Esophagus squamous epithelium (tissue), 5 donors: ENCODE data around the gene TLE6. TPM values are rescaled to one million over a fixed set of nuclear protein-coding genes. Genes with fewer than 3 reads are reported as not detected.
A peak's percentile ranks its signal among the peaks of the same experiment; 100 is the strongest.
"Not testable (repeated sequence)": the region's sequence is repeated elsewhere in the genome, so short reads cannot be mapped to it uniquely, and the experiment has no call there.

Source experiments
- DNase-seq: peaks from one replicate; lab custom pipeline; 2025; lab: John Stamatoyannopoulos, UW
- H3K27ac ChIP-seq, 4 donors: fragments of 200-600 bp; sonication (generic); one replicate each; pipeline ENCODE4 v1.5.1; 2016 to 2019; ENCODE audit warnings: mild to moderate bottlenecking in 1 of 4
- H3K27me3 ChIP-seq, 4 donors: fragments of 200-600 bp; sonication (generic); 1 replicate in 3 of 4; 2 replicates in 1 of 4; pipeline versions ENCODE4 v1.5.1 to v1.6.0; 2017 to 2021; ENCODE audit warnings: antibody characterized with exemption in 1 of 4
- H3K36me3 ChIP-seq, 3 donors: fragments of 200-600 bp; sonication (generic); one replicate each; pipeline ENCODE4 v1.5.1; 2016 to 2019
- H3K4me1 ChIP-seq, 3 donors: fragments of 200-600 bp; sonication (generic); one replicate each; pipeline ENCODE4 v1.5.1; 2017 to 2019
- H3K4me3 ChIP-seq, 4 donors: fragments of 200-600 bp; sonication (generic); 1 replicate in 3 of 4; 2 replicates in 1 of 4; pipeline ENCODE4 v1.5.1; 2016 to 2019; ENCODE audit warnings: mild to moderate bottlenecking in 2 of 4, moderate library complexity in 1 of 4
- H3K9me3 ChIP-seq, 3 donors: fragments of 200-600 bp; sonication (generic); one replicate each; pipeline ENCODE4 v1.5.1; 2016 to 2019
- POLR2A ChIP-seq, 4 donors: fragments of 450-650 bp; IDR thresholded peaks; one replicate each; pipeline ENCODE4 v1.6.1; 2017; ENCODE audit warnings: antibody characterized with exemption in 4 of 4, mild to moderate bottlenecking in 4 of 4, moderate library complexity in 3 of 4
- WGBS, 2 donors: methylation state at CpG; one replicate each; pipeline ENCODE4 v1.1.5; 2018; 5-methylcytosine and 5-hydroxymethylcytosine counted together
- intact Hi-C: fragments of 100-400 bp; cut with DNase I; formaldehyde crosslinking; loops from one replicate; pipeline ENCODE4 v1.15.0; 2022
- total RNA-seq, 4 donors: library from RNA; depleted of rRNA; stranded (reverse); fragments of >200 nt; gene quantifications; one replicate each; pipeline ENCODE4 v1.1.0, GENCODE V29; 2016
- TF ChIP-seq, protein P1 (sequence below), 6 experiments: fragments of 450-650 bp in 4 of 6; fragments of 200-600 bp in 2 of 6; sonication (generic) in 2 of 6; IDR thresholded peaks; one replicate each; pipeline ENCODE4 v1.5.1; 2016 to 2019; ENCODE audit warnings: antibody characterized with exemption in 6 of 6, mild to moderate bottlenecking in 4 of 6, moderate library complexity in 4 of 6
- donor health status: DM: yes; HTN: yes; CAD: no.

The TLE6 gene
- total RNA-seq, 4 donors from 2014 or later: 0.59 to 3.3 (median 1.9) TPM; not detected in 1

DNA sequence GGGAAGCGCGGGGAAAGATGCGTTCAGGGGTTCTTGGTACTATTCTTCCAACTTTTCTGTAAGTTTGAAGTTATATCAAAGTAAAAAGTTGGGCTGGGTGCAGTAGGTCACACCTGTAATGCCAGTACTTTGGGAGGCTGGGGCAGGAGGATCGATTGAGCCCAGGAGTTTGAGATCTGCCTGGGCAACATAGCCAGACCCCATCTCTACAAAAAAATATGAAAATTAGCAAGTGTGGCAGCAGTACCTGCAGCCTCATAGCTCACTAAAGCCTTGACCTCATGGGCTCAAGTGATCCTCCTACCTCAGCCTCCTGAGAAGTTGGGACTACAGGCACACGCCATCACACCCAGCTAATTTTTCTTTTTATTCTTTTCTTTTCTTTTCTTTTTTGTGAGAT lies 20.2 kb upstream of the TLE6 start:
- intact Hi-C loops: no loop called here
- Histone ChIP-seq H3K9me3 (no peaks in the 10 kb centered on the region), H3K27ac (no peak overlapping the region), H3K36me3 (no peaks in the 10 kb centered on the region), H3K4me1 (peaks cover 0 to 36% (median 0%) of the 10 kb centered on the region in 3 donors), H3K27me3 (no peaks in the 10 kb centered on the region), H3K4me3 (no peak overlapping the region)
- DNase-seq: no peak
- 83 to 89% methylated on average over 5 of the region's 5 CpGs for WGBS, 2 donors
- TF ChIP-seq, protein P1, sequence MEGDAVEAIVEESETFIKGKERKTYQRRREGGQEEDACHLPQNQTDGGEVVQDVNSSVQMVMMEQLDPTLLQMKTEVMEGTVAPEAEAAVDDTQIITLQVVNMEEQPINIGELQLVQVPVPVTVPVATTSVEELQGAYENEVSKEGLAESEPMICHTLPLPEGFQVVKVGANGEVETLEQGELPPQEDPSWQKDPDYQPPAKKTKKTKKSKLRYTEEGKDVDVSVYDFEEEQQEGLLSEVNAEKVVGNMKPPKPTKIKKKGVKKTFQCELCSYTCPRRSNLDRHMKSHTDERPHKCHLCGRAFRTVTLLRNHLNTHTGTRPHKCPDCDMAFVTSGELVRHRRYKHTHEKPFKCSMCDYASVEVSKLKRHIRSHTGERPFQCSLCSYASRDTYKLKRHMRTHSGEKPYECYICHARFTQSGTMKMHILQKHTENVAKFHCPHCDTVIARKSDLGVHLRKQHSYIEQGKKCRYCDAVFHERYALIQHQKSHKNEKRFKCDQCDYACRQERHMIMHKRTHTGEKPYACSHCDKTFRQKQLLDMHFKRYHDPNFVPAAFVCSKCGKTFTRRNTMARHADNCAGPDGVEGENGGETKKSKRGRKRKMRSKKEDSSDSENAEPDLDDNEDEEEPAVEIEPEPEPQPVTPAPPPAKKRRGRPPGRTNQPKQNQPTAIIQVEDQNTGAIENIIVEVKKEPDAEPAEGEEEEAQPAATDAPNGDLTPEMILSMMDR (IDR thresholded peaks at IDR 0.05): no peak
- TF ChIP-seq POLR2A (IDR thresholded peaks at IDR 0.05): no peak

DNA sequence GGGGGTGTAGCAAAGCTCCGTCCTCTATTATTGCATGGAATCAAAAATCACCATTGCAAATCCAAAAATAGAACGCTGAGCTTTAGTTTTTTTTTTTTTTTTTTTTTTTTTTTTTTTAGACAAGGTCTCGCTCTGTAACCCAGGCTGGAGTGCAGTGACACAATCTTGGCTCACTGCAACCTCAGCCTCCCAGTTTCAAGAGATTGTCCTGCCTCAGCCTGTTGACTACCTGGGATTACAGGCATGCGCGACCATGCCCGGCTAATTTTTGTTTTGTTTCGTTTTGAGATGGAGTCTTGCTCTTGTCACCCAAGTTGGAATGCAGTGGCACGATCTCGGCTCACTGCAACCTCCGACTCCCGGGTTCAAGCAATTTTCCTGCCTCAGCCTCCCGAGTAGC lies 17.2 kb upstream of the TLE6 start:
- no peaks in the 10 kb centered on the region for H3K27me3 ChIP-seq
- DNase-seq: no peak
- no peak for TF ChIP-seq POLR2A (IDR thresholded peaks at IDR 0.05)
- TF ChIP-seq, protein P1 (IDR thresholded peaks at IDR 0.05): no peak
- 38 to 48% methylated on average over 9 to 12 of the region's 12 CpGs for WGBS, 2 donors
- H3K9me3 ChIP-seq: no peaks in the 10 kb centered on the region
- H3K36me3 ChIP-seq: no peaks in the 10 kb centered on the region
- H3K27ac ChIP-seq: no peak overlapping the region
- peaks cover 0 to 14% (median 0%) of the 10 kb centered on the region in 3 donors for H3K4me1 ChIP-seq
- no peak overlapping the region for H3K4me3 ChIP-seq
- intact Hi-C loops: loop anchor here (5.0 to 10.0 kb wide), 2 partner anchors 115 to 142 kb away; no protein-coding TSS in a partner anchor

DNA sequence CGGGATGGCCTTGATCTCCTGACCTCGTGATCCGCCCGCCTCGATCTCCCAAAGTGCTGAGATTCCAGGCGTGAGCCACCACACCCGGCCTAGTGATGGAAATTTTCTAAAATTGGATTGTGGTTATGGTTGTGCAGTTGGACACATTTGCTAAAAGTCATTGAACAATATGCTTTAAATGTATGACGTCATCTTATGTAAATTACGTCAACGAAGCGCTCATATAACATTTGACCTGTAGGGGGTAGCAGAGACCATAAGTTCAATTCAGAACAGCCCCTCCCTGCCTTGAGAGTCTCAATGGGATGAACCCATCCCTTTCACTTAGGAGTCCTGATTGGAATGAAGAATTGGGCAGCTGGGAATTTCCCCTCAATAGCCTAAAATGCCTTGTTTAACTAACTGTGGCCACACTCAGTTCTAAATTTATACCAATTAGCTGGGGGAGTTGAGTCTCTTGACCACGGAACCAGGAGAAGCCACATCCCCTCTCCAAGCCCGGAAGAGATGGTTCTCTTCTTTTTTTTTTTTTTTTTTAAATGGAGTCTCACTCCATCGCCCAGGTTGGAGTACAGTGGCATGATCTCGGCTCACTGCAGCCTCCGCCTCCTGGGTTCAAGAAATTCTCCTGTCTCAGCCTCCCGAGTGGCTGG lies 15.2 kb upstream of the TLE6 start:
- H3K4me1 ChIP-seq: peaks cover 0 to 14% (median 0%) of the 10 kb centered on the region in 3 donors
- no peaks in the 10 kb centered on the region for H3K27me3 ChIP-seq
- no peak overlapping the region for H3K4me3 ChIP-seq
- no peaks in the 10 kb centered on the region for H3K9me3 ChIP-seq
- H3K27ac ChIP-seq: peak overlapping the region in 1 of 4 donors; percentile 17
- intact Hi-C loops: loop anchor here (5.0 to 10.0 kb wide), 2 partner anchors 113 to 140 kb away; no protein-coding TSS in a partner anchor
- TF ChIP-seq POLR2A (IDR thresholded peaks at IDR 0.05): no peak
- TF ChIP-seq, protein P1 (IDR thresholded peaks at IDR 0.05): peak; percentile 54 to 92 (median 88)
- no peak for DNase-seq
- H3K36me3 ChIP-seq: no peaks in the 10 kb centered on the region
- WGBS, 2 donors: 31 to 39% methylated on average over 16 to 17 of the region's 17 CpGs

DNA sequence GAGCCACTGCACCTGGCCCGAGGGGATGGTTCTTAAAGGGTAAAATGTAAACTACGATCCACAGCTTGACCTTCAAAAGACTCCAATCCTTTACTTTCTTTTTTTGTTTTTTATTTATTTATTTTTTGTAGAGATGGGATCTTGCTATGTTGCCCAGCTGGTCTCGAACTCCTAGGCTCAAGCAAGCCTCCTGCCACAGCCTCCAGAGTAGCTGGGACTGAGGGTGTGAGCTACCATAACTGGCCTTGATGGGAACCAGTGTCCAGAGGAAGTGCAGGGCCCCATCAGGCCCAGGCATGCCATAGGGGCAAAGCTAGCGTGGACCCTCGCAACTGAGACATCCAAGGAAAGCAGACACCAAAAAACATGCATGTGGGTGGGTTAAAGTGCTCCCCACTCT lies 14.2 kb upstream of the TLE6 start:
- Histone ChIP-seq H3K36me3 (no peaks in the 10 kb centered on the region), H3K4me3 (no peak overlapping the region), H3K4me1 (peaks cover 0 to 15% (median 0%) of the 10 kb centered on the region in 3 donors), H3K27me3 (no peaks in the 10 kb centered on the region), H3K27ac (no peak overlapping the region), H3K9me3 (no peaks in the 10 kb centered on the region)
- WGBS, 2 donors: 91 to 92% methylated on average over 5 of the region's 5 CpGs
- intact Hi-C loops: loop anchor here (5.0 to 10.0 kb wide), 2 partner anchors 112 to 139 kb away; no protein-coding TSS in a partner anchor
- no peak for DNase-seq
- TF ChIP-seq POLR2A (IDR thresholded peaks at IDR 0.05): no peak
- TF ChIP-seq, protein P1 (IDR thresholded peaks at IDR 0.05): no peak

DNA sequence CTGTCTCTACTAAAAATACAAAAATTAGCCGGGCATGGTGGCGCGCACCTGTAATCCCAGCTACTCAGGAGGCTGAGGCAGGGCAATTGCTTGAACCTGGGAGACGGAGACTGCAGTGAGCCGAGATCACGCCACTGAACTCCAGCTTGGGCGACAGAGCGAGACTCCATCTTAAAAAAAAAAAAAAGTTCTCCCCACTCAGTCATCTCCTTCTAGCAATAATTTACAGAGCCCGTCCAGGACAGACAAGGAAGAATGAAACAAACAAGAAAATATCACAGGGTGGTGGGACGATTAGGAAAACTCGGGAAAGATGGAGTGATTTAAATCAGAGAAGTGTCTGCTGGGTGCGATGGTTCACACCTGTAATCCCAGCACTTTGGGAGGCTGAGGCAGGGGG lies 13.7 kb upstream of the TLE6 start:
- DNase-seq, H3K4me3 ChIP-seq, H3K27me3 ChIP-seq, H3K36me3 ChIP-seq, H3K9me3 ChIP-seq, H3K27ac ChIP-seq: not testable (repeated sequence)
- WGBS, 2 donors: 71 to 82% methylated on average over 6 to 11 of the region's 12 CpGs
- intact Hi-C loops: loop anchor here (5.0 to 10.0 kb wide), 2 partner anchors 111 to 139 kb away; no protein-coding TSS in a partner anchor
- H3K4me1 ChIP-seq: peaks cover 0 to 20% (median 0%) of the 10 kb centered on the region in 3 donors
